GM18502 (cell line): ENCODE measurements around the gene SPEG.

Source experiments
- ATAC-seq: cut with Tn5 transposase; IDR thresholded peaks from one replicate; pipeline ENCODE4 v1.9.1; 2021; ENCODE audit warnings: mild to moderate bottlenecking; ENCODE audit not compliant: unreplicated experiment, poor library complexity

Gene SPEG

DNA sequence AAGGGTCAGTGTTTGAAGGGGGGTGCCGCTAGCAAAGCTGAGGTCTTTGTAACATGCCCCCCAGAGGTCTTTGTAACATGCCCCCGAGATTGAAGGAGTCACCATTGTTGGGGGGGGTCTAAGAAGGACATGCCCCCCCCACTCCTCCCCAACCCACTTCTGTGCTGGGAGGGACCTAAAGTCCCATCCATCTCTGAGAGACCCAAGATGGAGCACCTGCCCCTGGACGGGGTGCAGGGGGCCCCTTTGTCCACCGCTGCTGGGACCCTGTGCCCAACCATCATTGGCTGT, 73.7 kb downstream of the SPEG start:
- no peak for ATAC-seq

DNA sequence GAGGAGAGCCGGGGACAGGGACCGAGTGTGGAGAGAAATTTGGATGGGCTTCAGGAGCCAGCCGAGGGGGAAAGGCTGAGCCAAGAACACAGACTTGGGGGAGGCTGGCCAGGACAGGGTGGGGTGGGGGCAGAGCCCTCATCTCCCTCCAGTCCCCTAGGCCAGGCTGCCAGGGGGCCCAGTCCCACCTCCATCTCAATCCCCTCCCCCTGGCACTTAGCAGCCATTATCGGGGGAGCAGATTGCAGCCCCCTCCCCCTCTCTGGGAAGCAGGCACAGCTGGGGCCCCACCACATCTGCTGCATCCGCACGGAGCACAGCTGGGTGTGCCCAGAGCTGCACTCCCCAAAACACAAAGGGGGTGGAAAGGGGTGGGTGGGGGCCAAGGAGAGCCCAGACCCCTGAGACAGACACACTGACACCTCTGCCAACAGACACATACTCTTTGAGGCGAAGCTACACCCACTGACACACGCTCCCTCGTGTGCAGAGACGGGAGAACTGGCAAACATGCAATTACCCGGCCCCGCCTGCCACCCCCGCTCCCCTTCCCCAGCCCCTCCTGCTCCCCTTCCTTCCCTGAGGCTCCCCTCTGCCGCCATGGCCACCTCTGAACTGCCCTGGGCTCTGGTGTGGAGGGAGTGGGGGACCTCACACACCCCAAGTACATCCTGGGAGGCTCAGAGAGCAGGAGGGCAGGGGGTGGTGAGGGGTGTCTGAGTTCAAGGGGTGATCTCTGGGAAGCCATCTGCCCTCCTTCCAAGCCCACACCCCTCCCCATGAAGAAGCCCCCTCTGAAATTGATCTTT, 74.5 kb downstream of the SPEG start:
- peak; percentile 37 for ATAC-seq

DNA sequence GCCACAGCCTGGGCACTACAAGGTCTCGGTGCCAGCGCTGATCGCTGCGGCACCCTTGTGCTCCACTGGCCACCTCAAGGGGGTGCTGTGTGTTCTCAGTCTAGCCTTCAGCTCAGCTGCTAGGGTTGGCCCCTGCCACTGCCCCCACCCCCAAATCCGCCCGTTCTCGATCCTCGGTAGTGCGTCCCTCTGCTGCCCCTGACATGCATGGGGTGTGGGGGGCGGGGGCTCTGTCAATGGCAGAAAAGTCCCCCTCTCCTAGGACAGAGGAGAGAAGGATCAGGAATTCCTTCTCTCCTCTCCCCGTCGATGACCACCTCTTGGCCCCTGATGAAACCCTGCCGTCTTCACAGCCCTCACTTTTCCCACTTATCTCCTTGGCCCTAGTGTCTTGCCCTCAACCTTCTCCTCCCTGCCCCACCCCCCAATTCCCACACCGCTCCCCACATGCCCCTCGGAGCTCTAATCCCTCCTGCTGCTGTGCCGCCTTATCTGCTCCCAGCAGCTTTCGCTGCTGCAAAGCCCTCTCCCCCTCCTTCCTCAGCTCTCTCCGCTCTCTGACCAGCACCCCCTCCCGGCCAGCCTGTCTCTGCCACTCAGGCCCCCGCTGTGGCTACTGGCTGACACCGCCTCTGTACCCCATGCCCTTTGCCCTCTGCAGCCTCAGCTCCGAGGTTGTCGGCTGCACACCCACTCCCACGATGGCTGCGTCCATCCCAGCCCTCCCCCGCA, 75.3 kb downstream of the SPEG start:
- peak; percentile 72 for ATAC-seq

GRCh38 chr2:219510512-219511135, 76.0 kb downstream of the SPEG start:
- no peak for ATAC-seq

DNA sequence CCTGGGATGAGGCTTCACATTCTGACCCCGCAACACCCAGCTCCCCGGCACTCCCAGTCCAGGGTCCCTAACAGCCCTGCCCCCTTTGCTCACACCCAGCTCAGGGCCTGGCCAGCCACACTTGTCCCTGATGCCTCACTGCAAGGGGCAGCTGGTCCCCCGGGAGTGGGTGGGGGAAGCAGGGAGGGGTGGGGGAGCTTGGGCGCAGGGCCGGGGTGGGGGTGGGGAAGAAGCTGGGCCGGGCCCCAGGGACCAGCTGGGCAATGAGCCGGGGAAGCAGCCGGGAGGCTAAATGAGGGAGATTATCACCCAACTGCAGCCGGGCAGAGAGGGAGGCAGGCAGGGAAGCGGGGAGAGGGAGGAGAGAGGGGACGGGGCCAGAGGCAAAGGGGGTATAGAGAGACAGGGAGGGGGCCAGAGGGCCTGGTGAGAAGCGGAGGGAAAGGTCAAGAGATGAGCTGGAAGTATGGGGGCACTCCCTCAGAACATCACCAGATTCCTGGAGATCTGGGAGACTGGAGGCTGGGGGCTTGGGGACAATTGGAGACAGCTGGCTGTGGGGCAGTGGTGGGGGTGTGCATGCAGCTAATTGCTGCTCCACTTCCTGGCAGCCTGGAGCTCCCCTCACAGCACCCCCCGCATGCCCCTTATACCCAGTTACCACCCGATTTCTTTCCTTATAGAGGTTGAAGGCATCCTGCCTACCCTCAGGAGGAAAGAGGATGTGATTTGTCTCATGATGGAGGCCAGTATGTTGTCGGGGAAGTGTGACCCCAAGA, 77.1 kb downstream of the SPEG start:
- ATAC-seq = no peak

- ATAC-seq = no peak
These were observed 78.0 kb downstream of the SPEG start for GRCh38 chr2:219512524-219513216.

GRCh38 chr2:219513787-219514186, 79.1 kb downstream of the SPEG start:
- ATAC-seq = no peak

GRCh38 chr2:219514196-219514761, 79.6 kb downstream of the SPEG start, which contains the start of gene ASIC4:
Gene ASIC4, plus strand, starts transcription at chr2:219514482. Its CDS starts 243 bp downstream, at chr2:219514725.
- ATAC-seq = no peak

DNA sequence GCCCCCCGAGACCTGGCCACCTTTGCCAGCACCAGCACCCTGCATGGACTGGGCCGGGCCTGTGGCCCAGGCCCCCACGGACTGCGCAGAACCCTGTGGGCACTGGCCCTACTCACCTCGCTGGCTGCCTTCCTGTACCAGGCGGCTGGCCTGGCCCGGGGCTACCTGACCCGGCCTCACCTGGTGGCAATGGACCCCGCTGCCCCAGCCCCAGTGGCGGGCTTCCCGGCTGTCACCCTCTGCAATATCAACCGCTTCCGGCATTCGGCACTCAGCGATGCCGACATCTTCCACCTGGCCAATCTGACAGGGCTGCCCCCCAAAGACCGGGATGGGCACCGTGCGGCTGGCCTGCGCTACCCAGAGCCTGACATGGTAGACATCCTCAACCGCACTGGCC, 80.2 kb downstream of the SPEG start:
- ATAC-seq = no peak

DNA sequence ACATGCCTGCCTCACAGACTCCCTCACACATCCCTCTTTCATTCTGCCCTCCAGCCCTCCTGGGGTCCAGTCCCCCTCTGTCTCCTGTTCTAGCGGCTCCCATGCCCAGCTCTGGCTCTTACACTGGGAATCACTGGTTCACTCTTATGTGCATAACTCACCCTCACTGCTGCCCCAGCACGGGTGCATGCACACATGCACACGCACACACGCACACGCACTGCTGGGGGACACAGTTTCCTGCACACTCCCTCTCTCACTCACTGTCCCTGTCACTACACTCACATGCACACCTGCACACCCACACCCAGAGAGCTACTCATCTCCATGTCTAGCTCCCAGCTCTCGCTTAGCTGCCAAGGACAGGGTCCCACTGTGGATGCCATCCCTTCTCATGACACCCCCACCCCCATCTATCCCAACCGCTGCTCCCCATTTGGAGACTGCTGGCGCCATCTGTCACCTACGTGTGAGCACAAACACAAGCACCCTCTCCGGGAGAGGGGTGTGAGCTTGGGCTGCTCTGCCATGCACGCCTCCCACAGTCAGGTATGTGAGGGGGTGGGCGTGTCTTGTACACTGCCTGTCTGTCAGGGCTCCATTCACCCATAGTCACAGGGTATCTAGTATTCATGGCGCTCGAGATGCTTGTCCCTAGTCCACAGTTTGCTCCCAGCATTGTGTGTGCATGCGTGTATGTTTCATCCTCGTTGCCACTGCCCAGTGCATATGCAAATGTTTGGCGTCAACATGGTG, 81.4 kb downstream of the SPEG start:
- ATAC-seq = no peak

- no peak for ATAC-seq
These were observed 82.2 kb downstream of the SPEG start for GRCh38 chr2:219516888-219517287.

GRCh38 chr2:219517954-219518778, 83.5 kb downstream of the SPEG start:
- ATAC-seq = no peak

DNA sequence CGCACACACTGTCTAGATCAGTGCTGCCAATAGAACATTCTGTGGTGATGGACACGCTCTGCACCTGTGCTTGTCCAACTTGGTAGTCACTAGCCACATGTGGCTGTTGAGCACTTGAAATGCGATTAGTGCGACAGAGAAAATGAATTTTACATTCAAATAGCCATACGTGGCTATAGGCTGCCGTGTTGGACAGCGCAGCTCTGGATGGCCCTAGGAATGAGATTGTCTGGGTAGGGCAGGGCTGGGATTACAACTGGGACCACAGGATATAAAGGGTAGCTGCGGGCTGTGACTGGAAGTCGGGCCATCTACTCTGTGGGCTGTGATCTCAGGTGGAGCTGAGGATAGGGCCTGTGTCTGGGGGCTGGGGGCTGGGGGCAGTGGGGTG, 84.9 kb downstream of the SPEG start:
- ATAC-seq = no peak

DNA sequence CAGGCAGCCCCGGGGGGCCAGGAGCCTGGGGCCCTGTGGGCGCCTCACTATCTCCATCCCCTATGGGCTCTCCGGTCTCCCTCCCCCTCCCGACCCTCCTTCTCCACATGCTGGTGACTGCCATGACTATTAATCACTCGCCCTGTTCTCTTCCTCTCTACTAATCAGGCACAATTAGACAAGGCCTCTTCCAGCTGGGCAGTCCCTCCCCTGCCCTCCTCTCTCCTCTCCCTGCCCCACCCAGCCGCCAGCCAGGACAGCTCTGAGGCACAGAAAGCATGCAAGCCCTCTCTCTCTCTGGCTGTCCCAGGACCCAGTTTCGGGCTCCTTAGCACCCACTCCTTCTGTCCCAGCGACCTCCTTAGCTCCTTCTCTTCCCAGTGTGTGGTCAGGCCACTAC, 85.4 kb downstream of the SPEG start:
- no peak for ATAC-seq

- no peak for ATAC-seq
These were observed 86.6 kb downstream of the SPEG start for GRCh38 chr2:219521066-219521880.

DNA sequence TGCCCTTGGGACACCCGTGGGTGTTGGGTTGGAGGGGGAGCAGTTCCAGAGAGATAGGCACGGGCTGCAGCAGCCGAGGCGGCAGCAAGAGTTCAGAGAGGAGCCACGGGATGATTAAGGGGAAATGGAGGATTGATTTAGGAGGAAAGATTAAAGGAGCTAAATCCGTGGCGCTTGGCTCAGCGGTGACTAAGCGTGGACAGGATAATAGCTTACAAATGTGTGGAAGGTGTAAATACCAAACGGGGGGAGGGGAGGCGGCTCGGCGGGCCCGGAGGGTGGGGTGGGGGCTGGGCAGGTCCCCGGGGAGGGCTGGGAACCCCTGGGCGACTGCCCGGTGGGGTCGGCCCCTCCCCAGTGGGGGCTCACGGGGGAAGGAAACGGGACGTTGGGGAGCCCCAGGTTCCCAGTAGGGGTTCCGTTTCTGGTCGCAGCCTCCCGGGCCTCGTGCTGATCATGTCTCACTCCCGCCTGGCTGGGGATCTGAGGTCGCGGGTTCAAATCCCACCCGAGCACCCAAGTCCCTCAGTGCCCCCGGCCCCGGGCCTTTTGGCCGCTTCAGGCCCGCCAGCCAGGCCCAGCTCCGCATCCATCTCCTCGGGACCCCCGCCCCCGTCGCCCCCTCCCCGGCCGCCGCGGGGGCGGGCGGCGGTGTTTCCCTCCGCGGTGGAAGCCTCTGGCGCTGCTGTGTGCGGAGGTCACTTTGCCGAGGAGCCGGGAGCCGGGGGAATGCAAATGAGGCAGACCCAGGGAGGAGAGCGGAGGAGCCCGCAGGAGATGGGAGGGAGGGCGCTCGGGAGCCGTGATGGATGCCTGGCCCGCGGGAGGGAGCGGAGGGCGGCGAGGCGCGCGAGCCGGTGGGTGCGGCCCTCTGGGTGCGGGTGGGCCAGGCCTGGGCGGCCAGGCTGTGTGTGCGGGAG, 87.7 kb downstream of the SPEG start:
- no peak for ATAC-seq
